HCT116 (cell line): ENCODE results near the gene ZNF189. TPM values are rescaled to one million over a fixed set of nuclear protein-coding genes. Genes with fewer than 3 reads are reported as not detected.

Source experiments
- ATAC-seq: fragments of 200-7000 bp; cut with Tn5 transposase; 2 replicates; pipeline ENCODE4 v1.9.1; 2020; ENCODE audit warnings: mild to moderate bottlenecking, moderate library complexity
- BruUV-seq: library from RNA; stranded (reverse); fragments of 400-500 nt; replicated peaks from 2 replicates; lab custom pipeline; 2021; lab: Mats Ljungman, UMichigan
- CTCF ChIA-PET: fragments of 300-600 bp; sonication (Branson Sonifier 250); formaldehyde crosslinking; loops from one replicate; lab custom pipeline; 2021; ENCODE audit warnings: antibody characterized with exemption; lab: Charles Lee
- POLR2A ChIA-PET: fragments of 300-600, 350-600 bp; sonication (Branson Sonifier 250); formaldehyde crosslinking; loops from one replicate; lab custom pipeline; 2021; ENCODE audit warnings: antibody characterized with exemption; lab: Charles Lee
- RAD21 ChIA-PET, 2 experiments: fragments of 300-600 bp; sonication (Branson Sonifier 250); formaldehyde crosslinking; loops; one replicate each; lab custom pipeline; 2023; ENCODE audit warnings: low total read pairs in 2 of 2; ENCODE audit not compliant: uncharacterized antibody in 2 of 2, unreplicated experiment in 2 of 2, low non-redundant PET in 1 of 2; lab: Charles Lee
- DNase-seq: peaks from one replicate; pipeline ENCODE4 v3.0.0-alpha.2; 2010; ENCODE audit warnings: low read depth, low spot score
- H2AFZ ChIP-seq: fragments of 200-600 bp; shearing (Covaris generic), sonication (generic); 2 replicates; pipeline ENCODE4 v1.6.1; 2017; ENCODE audit warnings: low read depth, mixed run types, mixed read lengths, antibody characterized with exemption, low read length; ENCODE audit not compliant: poor library complexity, severe bottlenecking
- H3K27ac ChIP-seq: 2 replicates; pipeline ENCODE4 v1.5.1; 2012; ENCODE audit warnings: low read depth, low read length
- H3K27me3 ChIP-seq: fragments of 200-600 bp; sonication (generic); 2 replicates; pipeline ENCODE4 v1.6.1; 2016; ENCODE audit warnings: mixed run types, low read length, mixed read lengths; ENCODE audit not compliant: insufficient read depth
- H3K36me3 ChIP-seq, 2 experiments: fragments of 200-500 bp in 1 of 2; fragments of 200-600 bp in 1 of 2; sonication (Bioruptor generic) in 1 of 2; sonication (generic) in 1 of 2; 2 replicates each; pipeline versions ENCODE4 v1.5.1 to v1.6.1; 2014 to 2016; ENCODE audit warnings: low read length in 2 of 2, inconsistent platforms in 1 of 2, mixed read lengths in 1 of 2, mixed run types in 1 of 2; ENCODE audit not compliant: insufficient read depth in 2 of 2, control insufficient read depth in 1 of 2
- H3K4me1 ChIP-seq, 2 experiments: fragments of 200-600 bp in 1 of 2; sonication (generic) in 1 of 2; 2 replicates each; pipeline versions ENCODE4 v1.5.1 to v1.6.1; 2012 to 2017; ENCODE audit warnings: low read length in 2 of 2, inconsistent platforms in 1 of 2, mild to moderate bottlenecking in 1 of 2, mixed read lengths in 1 of 2, mixed run types in 1 of 2, moderate library complexity in 1 of 2; ENCODE audit not compliant: insufficient read depth in 2 of 2, control insufficient read depth in 1 of 2
- H3K4me2 ChIP-seq: fragments of 200-600 bp; sonication (generic); 2 replicates; pipeline ENCODE4 v1.6.1; 2017; ENCODE audit warnings: mixed run types, low read length, mixed read lengths
- H3K4me3 ChIP-seq, 2 experiments: fragments of 200-600 bp in 1 of 2; sonication (generic) in 1 of 2; replicated peaks in 1 of 2; 2 replicates each; pipeline ENCODE4 v1.5.1; 2011 to 2016; ENCODE audit warnings: low read length in 2 of 2, control low read depth in 1 of 2, low read depth in 1 of 2, mild to moderate bottlenecking in 1 of 2, mixed read lengths in 1 of 2, mixed run types in 1 of 2
- H3K79me2 ChIP-seq: fragments of 200-600 bp; sonication (generic); 2 replicates; pipeline ENCODE4 v1.6.1; 2017; ENCODE audit warnings: mild to moderate bottlenecking, mixed run types, low read length, moderate library complexity, mixed read lengths; ENCODE audit not compliant: insufficient read depth
- H3K9ac ChIP-seq: fragments of 200-600 bp; sonication (generic); 2 replicates; pipeline ENCODE4 v1.6.1; 2016; ENCODE audit warnings: low read length, mixed read lengths
- H3K9me2 ChIP-seq: fragments of 200-600 bp; sonication (generic), shearing (Covaris generic); 2 replicates; pipeline ENCODE4 v1.6.1; 2017; ENCODE audit warnings: mixed run types, mild to moderate bottlenecking, moderate library complexity; ENCODE audit not compliant: insufficient read depth
- H3K9me3 ChIP-seq, 2 experiments: fragments of 200-500 bp in 1 of 2; fragments of 200-600 bp in 1 of 2; sonication (Bioruptor generic) in 1 of 2; sonication (generic) in 1 of 2; 2 replicates each; pipeline ENCODE4 v1.6.1; 2014 to 2017; ENCODE audit warnings: low read length in 2 of 2, mixed read lengths in 2 of 2, inconsistent platforms in 1 of 2, low read depth in 1 of 2, mild to moderate bottlenecking in 1 of 2, mixed run types in 1 of 2, moderate library complexity in 1 of 2; ENCODE audit not compliant: control insufficient read depth in 1 of 2, insufficient read depth in 1 of 2
- H4K20me1 ChIP-seq: fragments of 200-600 bp; sonication (generic), shearing (Covaris generic); 2 replicates; pipeline ENCODE4 v1.6.1; 2017; ENCODE audit warnings: mixed run types, mild to moderate bottlenecking, moderate library complexity; ENCODE audit not compliant: insufficient read depth
- ATF3 ChIP-seq: IDR thresholded peaks from 2 replicates; pipeline ENCODE4 v1.6.1; 2012
- CBX3 ChIP-seq: IDR thresholded peaks from 2 replicates; pipeline ENCODE4 v1.6.1; 2012; ENCODE audit warnings: low read depth
- CTCF ChIP-seq, 3 experiments: fragments of 200-600 bp in 1 of 3; sonication (generic) in 1 of 3; IDR thresholded peaks in 2 of 3; conservative IDR thresholded peaks in 1 of 3; 2 replicates each; pipeline ENCODE4 v1.5.1; 2012 to 2017; ENCODE audit warnings: low read depth in 2 of 3, low read length in 2 of 3, antibody characterized with exemption in 1 of 3, borderline replicate concordance in 1 of 3, control low read depth in 1 of 3, mild to moderate bottlenecking in 1 of 3, mixed read lengths in 1 of 3, mixed run types in 1 of 3, moderate library complexity in 1 of 3; ENCODE audit not compliant: insufficient read depth in 1 of 3
- EZH2 ChIP-seq: fragments of 200-600 bp; sonication (generic); IDR thresholded peaks from 2 replicates; pipeline ENCODE4 v1.6.1; 2017; ENCODE audit warnings: antibody characterized with exemption, mixed run types
- MAX ChIP-seq: IDR thresholded peaks from 2 replicates; pipeline ENCODE4 v1.6.1; 2012
- POLR2A ChIP-seq: IDR thresholded peaks from 2 replicates; pipeline ENCODE4 v1.7.0; 2011; ENCODE audit warnings: borderline replicate concordance; ENCODE audit not compliant: insufficient read depth, insufficient read length; ENCODE audit errors: extremely low read depth
- SIN3A ChIP-seq: IDR thresholded peaks from 2 replicates; pipeline ENCODE4 v1.6.1; 2012; ENCODE audit warnings: low read depth
- SP1 ChIP-seq: IDR thresholded peaks from 2 replicates; pipeline ENCODE4 v1.6.1; 2012; ENCODE audit warnings: low read depth
- YY1 ChIP-seq: IDR thresholded peaks from 2 replicates; pipeline ENCODE4 v1.6.1; 2011; ENCODE audit warnings: low read length, low read depth, moderate library complexity, mild to moderate bottlenecking; ENCODE audit not compliant: insufficient replicate concordance; ENCODE audit errors: extremely low read depth
- intact Hi-C: fragments of 100-400 bp; cut with micrococcal nuclease; formaldehyde crosslinking; loops from 2 replicates; pipeline ENCODE4 v1.10.0; 2022
- total RNA-seq: library from RNA; stranded (reverse); gene quantifications from one replicate; pipeline ENCODE4 v1.2.1, GENCODE V29; 2021; ENCODE audit not compliant: unreplicated experiment

ZNF189 gene
- total RNA-seq, 1 experiment from 2014 or later, result 10.6 TPM

GRCh38 chr9:101437806-101438232 lies 39.2 kb downstream of the ZNF189 start (continued):
- no peak for TF ChIP-seq CTCF (IDR thresholded peaks at IDR 0.05 in 2 of 3, conservative IDR thresholded peaks at IDR 0.05 in 1 of 3; ENCODE audit: borderline replicate concordance in 1 of 3, insufficient read depth in 1 of 3, low read depth in 2 of 3, low read length in 2 of 3)

- no peak for ATAC-seq
- ChIA-PET POLR2A (interaction anchor here (0.6 kb wide), 1 partner anchor 10 kb away, joined by 3 read pairs; no protein-coding TSS in a partner anchor), CTCF (interaction anchor here (1.1 kb wide), 1 partner anchor 11 kb away, joined by 3 read pairs; no protein-coding TSS in a partner anchor)
Observed at GRCh38 chr9:101438523-101438922, 39.9 kb downstream of the ZNF189 start.

GRCh38 chr9:101440714-101441230 lies 42.1 kb downstream of the ZNF189 start:
- intact Hi-C loops, result loop anchor here (10.0 kb wide), 1 partner anchor 284 kb away; no protein-coding TSS in a partner anchor
- H3K27ac ChIP-seq, result no peak overlapping the region
- ATAC-seq, result no peak
- ChIA-PET RAD21 (no interaction called here), CTCF (no interaction called here), POLR2A (no interaction called here)
- no peak overlapping the region for H2AFZ ChIP-seq
- no peaks in the 10 kb centered on the region for H3K36me3 ChIP-seq
- no peaks in the 10 kb centered on the region for H3K9me2 ChIP-seq
- H3K9me3 ChIP-seq, result no peaks in the 10 kb centered on the region
- H3K9ac ChIP-seq, result no peak overlapping the region
- no peaks in the 10 kb centered on the region for H3K79me2 ChIP-seq
- H3K4me1 ChIP-seq, result no peaks in the 10 kb centered on the region
- no TSS peak for BruUV-seq
- H3K27me3 ChIP-seq, result 0 out of 2 replicates have a peak, but pooled peaks cover 3% of the 10 kb centered on the region
- no peaks in the 10 kb centered on the region for H4K20me1 ChIP-seq
- H3K4me3 ChIP-seq, result no peak overlapping the region
- no peak overlapping the region for H3K4me2 ChIP-seq
- DNase-seq, result no peak
- TF ChIP-seq CTCF (IDR thresholded peaks at IDR 0.05 in 2 of 3, conservative IDR thresholded peaks at IDR 0.05 in 1 of 3; ENCODE audit: borderline replicate concordance in 1 of 3, insufficient read depth in 1 of 3, low read depth in 2 of 3, low read length in 2 of 3) (no peak), POLR2A (no peak), ATF3 (no peak), SP1 (no peak), MAX (no peak), SIN3A (no peak), YY1 (no peak), CBX3 (no peak)

More at GRCh38 chr9:101438523-101438922, 39.9 kb downstream of the ZNF189 start:
- Histone ChIP-seq H2AFZ (no peak overlapping the region), H3K9ac (no peak overlapping the region), H3K27me3 (0 out of 2 replicates have a peak, but pooled peaks cover 5% of the 10 kb centered on the region), H3K4me2 (no peak overlapping the region), H3K4me1 (no peaks in the 10 kb centered on the region), H3K79me2 (no peaks in the 10 kb centered on the region), H3K4me3 (no peak overlapping the region), H3K9me3 (no peaks in the 10 kb centered on the region), H3K27ac (no peak overlapping the region), H3K36me3 (no peaks in the 10 kb centered on the region), H3K9me2 (no peaks in the 10 kb centered on the region)
- no TSS peak for BruUV-seq
- DNase-seq, result no peak
- RAD21 ChIA-PET, result no interaction called here
- TF ChIP-seq YY1, result no peak
- no peak for TF ChIP-seq EZH2
- TF ChIP-seq, all 23 proteins: peak for 0
- intact Hi-C loops, result no loop called here
- no peaks in the 10 kb centered on the region for H4K20me1 ChIP-seq
